ENCODE measurements around the gene MAP3K5.

GRCh38 chr6:136763255-136763654 is 29.0 kb downstream of the MAP3K5 start:
- TF ChIP-seq, protein P1, sequence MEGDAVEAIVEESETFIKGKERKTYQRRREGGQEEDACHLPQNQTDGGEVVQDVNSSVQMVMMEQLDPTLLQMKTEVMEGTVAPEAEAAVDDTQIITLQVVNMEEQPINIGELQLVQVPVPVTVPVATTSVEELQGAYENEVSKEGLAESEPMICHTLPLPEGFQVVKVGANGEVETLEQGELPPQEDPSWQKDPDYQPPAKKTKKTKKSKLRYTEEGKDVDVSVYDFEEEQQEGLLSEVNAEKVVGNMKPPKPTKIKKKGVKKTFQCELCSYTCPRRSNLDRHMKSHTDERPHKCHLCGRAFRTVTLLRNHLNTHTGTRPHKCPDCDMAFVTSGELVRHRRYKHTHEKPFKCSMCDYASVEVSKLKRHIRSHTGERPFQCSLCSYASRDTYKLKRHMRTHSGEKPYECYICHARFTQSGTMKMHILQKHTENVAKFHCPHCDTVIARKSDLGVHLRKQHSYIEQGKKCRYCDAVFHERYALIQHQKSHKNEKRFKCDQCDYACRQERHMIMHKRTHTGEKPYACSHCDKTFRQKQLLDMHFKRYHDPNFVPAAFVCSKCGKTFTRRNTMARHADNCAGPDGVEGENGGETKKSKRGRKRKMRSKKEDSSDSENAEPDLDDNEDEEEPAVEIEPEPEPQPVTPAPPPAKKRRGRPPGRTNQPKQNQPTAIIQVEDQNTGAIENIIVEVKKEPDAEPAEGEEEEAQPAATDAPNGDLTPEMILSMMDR (IDR thresholded peaks at IDR 0.05), result no peak
- TF ChIP-seq POLR2A (IDR thresholded peaks at IDR 0.05) (no peak), POLR2AphosphoS5 (IDR thresholded peaks at IDR 0.05) (no peak), EP300 (IDR thresholded peaks at IDR 0.05) (no peak)

Measured in sigmoid colon (tissue), 4 donors.